Bronchial epithelial cell (primary cell): Measurements from ENCODE around the gene PHLDA2. TPM values are rescaled to one million over a fixed set of nuclear protein-coding genes. Genes with fewer than 3 reads are reported as not detected.

Experiments
- DNase-seq: peaks from one replicate; pipeline ENCODE4 v3.0.0-alpha.2; 2010; ENCODE audit warnings: low read depth
- FAIRE-seq: peaks from 2 replicates; lab custom pipeline; 2011; peaks lifted over from hg19 to GRCh38; lab: Jason Lieb, UNC
- H3K27me3 ChIP-seq: 2 replicates; pipeline ENCODE4 v1.5.1; 2011; ENCODE audit warnings: low read length; ENCODE audit not compliant: control insufficient read depth, insufficient read depth
- H3K36me3 ChIP-seq: 2 replicates; pipeline ENCODE4 v1.5.1; 2011; ENCODE audit warnings: low read length; ENCODE audit not compliant: control insufficient read depth, insufficient read depth
- H3K4me3 ChIP-seq: 2 replicates; pipeline ENCODE4 v1.5.1; 2011; ENCODE audit warnings: mild to moderate bottlenecking, low read depth, low read length, control low read depth
- CTCF ChIP-seq: IDR thresholded peaks from 2 replicates; pipeline ENCODE4 v1.5.1; 2011; ENCODE audit warnings: mild to moderate bottlenecking, moderate library complexity, low read length, control low read depth, inconsistent platforms; ENCODE audit not compliant: insufficient read depth, severe bottlenecking
- total RNA-seq: library from RNA; depleted of rRNA; stranded (reverse); fragments of >200 nt; gene quantifications from 2 replicates; pipeline ENCODE4 v1.2.1, GENCODE V29; 2014

The PHLDA2 gene
- total RNA-seq, 1 donor from 2014 or later = 5.0 TPM

- peaks cover 43% of the 10 kb centered on the region for H3K36me3 ChIP-seq
- TF ChIP-seq CTCF = no peak
- DNase-seq (no peak), FAIRE-seq (no peak)
- H3K4me3 ChIP-seq = no peak overlapping the region
- no peaks in the 10 kb centered on the region for H3K27me3 ChIP-seq
Measured at GRCh38 chr11:2968341-2968900, 39.2 kb upstream of the PHLDA2 start.

GRCh38 chr11:2964782-2965181 lies 35.6 kb upstream of the PHLDA2 start:
- Histone ChIP-seq H3K36me3 (peaks cover 34% of the 10 kb centered on the region), H3K27me3 (no peaks in the 10 kb centered on the region), H3K4me3 (no peak overlapping the region)
- DNase-seq (no peak), FAIRE-seq (no peak)
- no peak for TF ChIP-seq CTCF

GRCh38 chr11:2963761-2964160 lies 34.5 kb upstream of the PHLDA2 start:
- H3K27me3 ChIP-seq = no peaks in the 10 kb centered on the region
- DNase-seq (no peak), FAIRE-seq (no peak)
- no peak for TF ChIP-seq CTCF
- H3K4me3 ChIP-seq = no peak overlapping the region
- H3K36me3 ChIP-seq = peaks cover 29% of the 10 kb centered on the region

- peaks cover 26% of the 10 kb centered on the region for H3K36me3 ChIP-seq
- no peak for TF ChIP-seq CTCF
- H3K27me3 ChIP-seq = no peaks in the 10 kb centered on the region
- H3K4me3 ChIP-seq = no peak overlapping the region
- DNase-seq (peak; percentile 64), FAIRE-seq (no peak)
Measured at GRCh38 chr11:2963112-2963754, 34.0 kb upstream of the PHLDA2 start.

GRCh38 chr11:2961080-2961479 lies 31.9 kb upstream of the PHLDA2 start:
- no peak for FAIRE-seq
- DNase-seq = no peak
- Histone ChIP-seq H3K4me3 (no peak overlapping the region), H3K36me3 (peaks cover 25% of the 10 kb centered on the region), H3K27me3 (no peaks in the 10 kb centered on the region)
- TF ChIP-seq CTCF = no peak

GRCh38 chr11:2960139-2960538 lies 30.9 kb upstream of the PHLDA2 start:
- peaks cover 22% of the 10 kb centered on the region for H3K36me3 ChIP-seq
- no peak for FAIRE-seq
- no peaks in the 10 kb centered on the region for H3K27me3 ChIP-seq
- no peak for DNase-seq
- H3K4me3 ChIP-seq = no peak overlapping the region
- no peak for TF ChIP-seq CTCF
